K562 (cell line): Measurements from ENCODE around the gene YPEL4. TPM values are rescaled to one million over a fixed set of nuclear protein-coding genes. Genes with fewer than 3 reads are reported as not detected.
A peak's percentile ranks its signal among the peaks of the same experiment; 100 is the strongest.
"Not testable (repeated sequence)": the region's sequence is repeated elsewhere in the genome, so short reads cannot be mapped to it uniquely, and the experiment has no call there.

Source experiments
- ATAC-seq: fragments of 200-7000 bp; cut with Tn5 transposase; 3 replicates; pipeline ENCODE4 v1.9.1; 2020; ENCODE audit warnings: moderate library complexity
- BruUV-seq: library from RNA; stranded (reverse); fragments of 400-500 nt; replicated peaks from 2 replicates; lab custom pipeline; 2021; lab: Mats Ljungman, UMichigan
- CTCF ChIA-PET: fragments of 300-600 bp; formaldehyde crosslinking; extraction: SDS; loops from one replicate; lab custom pipeline; 2021; ENCODE audit warnings: low intra/inter-chr PET ratio; lab: Yijun Ruan, JAX
- POLR2A ChIA-PET: fragments of 300-600, 350-650 bp; sonication (Branson Sonifier 250); formaldehyde crosslinking; extraction: SDS; loops from one replicate; lab custom pipeline; 2021; ENCODE audit warnings: antibody characterized with exemption, inconsistent platforms; lab: Yijun Ruan, JAX
- DNase-seq, 4 experiments: peaks; one replicate each; pipeline versions ENCODE4 v3.0.0 to v3.0.0-alpha.2; 2011 to 2018; ENCODE audit warnings: low spot score in 3 of 4, mixed read lengths in 3 of 4; ENCODE audit errors: extremely low read depth in 1 of 4
- FAIRE-seq: peaks from 2 replicates; lab custom pipeline; 2011; peaks lifted over from hg19 to GRCh38; lab: Jason Lieb, UNC
- H2AFZ ChIP-seq: 2 replicates; pipeline ENCODE4 v1.6.0; 2011; ENCODE audit warnings: low read depth, low read length, control low read depth, inconsistent platforms
- H3K27ac ChIP-seq: fragments of 200-600 bp; 3 replicates; pipeline ENCODE4 v1.8.0; 2011; ENCODE audit warnings: low read depth, mild to moderate bottlenecking, control low read depth, inconsistent platforms, low read length, moderate library complexity, mixed read lengths; ENCODE audit errors: extremely low read depth
- H3K27me3 ChIP-seq, 2 experiments: fragments of 300-600 bp in 1 of 2; 2 replicates in 1 of 2; 3 replicates in 1 of 2; pipeline versions ENCODE4 v1.6.0 to v1.8.0; 2011; ENCODE audit warnings: inconsistent platforms in 2 of 2, low read length in 2 of 2, mild to moderate bottlenecking in 1 of 2, mixed read lengths in 1 of 2, moderate library complexity in 1 of 2; ENCODE audit not compliant: control insufficient read depth in 2 of 2, insufficient read depth in 2 of 2
- H3K36me3 ChIP-seq: fragments of 300-600 bp; 3 replicates; pipeline ENCODE4 v1.8.0; 2011; ENCODE audit warnings: mild to moderate bottlenecking, low read length, inconsistent platforms; ENCODE audit not compliant: control insufficient read depth, insufficient read depth
- H3K4me1 ChIP-seq, 2 experiments: fragments of 200-600 bp in 1 of 2; replicated peaks in 1 of 2; 2 replicates in 1 of 2; 3 replicates in 1 of 2; pipeline versions ENCODE4 v1.5.1 to v1.8.0; 2011; ENCODE audit warnings: inconsistent platforms in 2 of 2, low read length in 2 of 2, mild to moderate bottlenecking in 1 of 2, mixed read lengths in 1 of 2, moderate library complexity in 1 of 2; ENCODE audit not compliant: control insufficient read depth in 2 of 2, insufficient read depth in 2 of 2
- H3K4me2 ChIP-seq: 2 replicates; pipeline ENCODE4 v1.6.1; 2011; ENCODE audit warnings: low read length, control low read depth, inconsistent platforms, mixed read lengths; ENCODE audit not compliant: insufficient read depth
- H3K4me3 ChIP-seq: fragments of 200-600 bp; sonication (generic), shearing (Covaris generic); 2 replicates; pipeline ENCODE4 v1.5.1; 2016; ENCODE audit warnings: control low read depth, inconsistent platforms
- H3K79me2 ChIP-seq: fragments of 200-600 bp; 3 replicates; pipeline ENCODE4 v1.8.0; 2011; ENCODE audit warnings: low read length, inconsistent platforms; ENCODE audit not compliant: control insufficient read depth, insufficient read depth
- H3K9ac ChIP-seq, 2 experiments: 2 replicates each; pipeline versions ENCODE4 v1.6.0 to v1.6.1; 2011; ENCODE audit warnings: low read depth in 2 of 2, low read length in 2 of 2, control low read depth in 1 of 2, inconsistent platforms in 1 of 2, mild to moderate bottlenecking in 1 of 2, mixed read lengths in 1 of 2; ENCODE audit not compliant: insufficient read depth in 1 of 2
- H3K9me1 ChIP-seq: one replicate; pipeline ENCODE4 v1.6.0; 2011; ENCODE audit warnings: inconsistent platforms, mild to moderate bottlenecking, low read length, moderate library complexity; ENCODE audit not compliant: control insufficient read depth, insufficient read depth
- H3K9me3 ChIP-seq: replicated peaks from 2 replicates; pipeline ENCODE4 v1.5.1; 2011; ENCODE audit warnings: low read depth, low read length, inconsistent platforms; ENCODE audit not compliant: control insufficient read depth, insufficient read depth
- H4K20me1 ChIP-seq: replicated peaks from 2 replicates; pipeline ENCODE4 v1.6.1; 2011; ENCODE audit warnings: low read length, inconsistent platforms, mixed read lengths; ENCODE audit not compliant: control insufficient read depth, insufficient read depth
- WGBS: fragments of 100-300 bp; shearing (Covaris generic); methylation state at CpG from one replicate; pipeline ENCODE4 v1.1.6; 2016; ENCODE audit warnings: low coverage, mixed read lengths; ENCODE audit not compliant: insufficient coverage; ENCODE audit errors: missing lambda C conversion rate; 5-methylcytosine and 5-hydroxymethylcytosine counted together
- in situ Hi-C: fragments of 300-500 bp; cut with MboI; formaldehyde crosslinking; loops from 4 replicates; pipeline ENCODE4 v1.15.0; 2018; ENCODE audit warnings: inconsistent platforms, mixed read lengths
- intact Hi-C: fragments of 100-400 bp; cut with micrococcal nuclease; formaldehyde crosslinking; loops from 2 replicates; pipeline ENCODE4 v1.14.2; 2022
- polyA plus RNA-seq, 8 experiments: library from polyadenylated mRNA; depleted of rRNA in 4 of 8; stranded (reverse) in 5 of 8; unstranded in 3 of 8; fragments of >200 nt; fragmentation: Nextera tagmentation in 2 of 8; fragmentation: Illumina TruSeq in 1 of 8; extraction: Ambion mirVana in 2 of 8; extraction: Trizol in 1 of 8; gene quantifications; 2 replicates each; pipeline versions ENCODE4 v1.2.1 to v1.2.3, GENCODE V29; 2011 to 2014; ENCODE audit warnings: inconsistent platforms in 1 of 8, missing spikeins in 1 of 8
- total RNA-seq, 7 experiments: library from RNA; depleted of rRNA in 6 of 7; stranded (reverse); fragments of >200 nt in 6 of 7; fragmentation: Illumina TruSeq in 2 of 7; extraction: Trizol in 2 of 7; gene quantifications; 2 replicates each; pipeline versions ENCODE4 v1.2.1 to v1.2.3, GENCODE V29; 2011 to 2021; ENCODE audit warnings: low replicate concordance in 1 of 7
- TF ChIP-seq, protein P1 (sequence below): sonication (generic); formaldehyde crosslinking; IDR thresholded peaks from 2 replicates; pipeline ENCODE4 v1.8.1; 2023; ENCODE audit warnings: mild to moderate bottlenecking, missing genetic modification reagents
- TF ChIP-seq, protein P2 (sequence below): sonication (generic); formaldehyde crosslinking; IDR thresholded peaks from 2 replicates; pipeline ENCODE4 v1.9.0; 2022; ENCODE audit warnings: mild to moderate bottlenecking, missing genetic modification reagents

YPEL4 gene
- total and polyA plus RNA-seq, 9 of the 15 experiments (the other 6 are each of a cell fraction or from before 2014, with no cell fraction given), result 0.07 to 1.4 (median 0.40) TPM; not detected in 2

DNA sequence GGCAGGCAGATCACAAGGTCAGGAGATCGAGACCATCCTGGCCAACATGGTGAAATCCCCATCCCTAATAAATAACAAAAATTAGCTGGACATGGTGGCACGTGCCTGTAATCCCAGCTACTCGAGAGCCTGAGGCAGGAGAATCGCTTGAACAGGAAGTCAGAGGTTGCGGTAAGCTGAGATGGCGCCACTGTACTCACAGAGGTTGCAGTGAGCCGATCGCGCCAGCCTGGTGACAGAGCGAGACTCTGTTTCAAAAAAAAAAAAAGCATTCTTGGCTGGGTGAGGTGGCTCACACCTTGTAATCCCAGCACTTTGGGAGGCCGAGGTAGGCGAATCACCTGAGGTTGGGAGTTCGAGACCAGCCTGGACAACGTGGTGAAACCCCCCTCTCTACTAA is 2.5 kb upstream of the YPEL4 start:
- DNase-seq, H3K36me3 ChIP-seq, intact Hi-C loops, ATAC-seq, POLR2A ChIA-PET, CTCF ChIA-PET, H3K9me1 ChIP-seq, BruUV-seq, H3K4me2 ChIP-seq, H3K9ac ChIP-seq, H3K79me2 ChIP-seq, H3K9me3 ChIP-seq, FAIRE-seq, H3K27ac ChIP-seq, H3K27me3 ChIP-seq, H3K4me3 ChIP-seq, H4K20me1 ChIP-seq: not testable (repeated sequence)
- TF ChIP-seq, protein P1, sequence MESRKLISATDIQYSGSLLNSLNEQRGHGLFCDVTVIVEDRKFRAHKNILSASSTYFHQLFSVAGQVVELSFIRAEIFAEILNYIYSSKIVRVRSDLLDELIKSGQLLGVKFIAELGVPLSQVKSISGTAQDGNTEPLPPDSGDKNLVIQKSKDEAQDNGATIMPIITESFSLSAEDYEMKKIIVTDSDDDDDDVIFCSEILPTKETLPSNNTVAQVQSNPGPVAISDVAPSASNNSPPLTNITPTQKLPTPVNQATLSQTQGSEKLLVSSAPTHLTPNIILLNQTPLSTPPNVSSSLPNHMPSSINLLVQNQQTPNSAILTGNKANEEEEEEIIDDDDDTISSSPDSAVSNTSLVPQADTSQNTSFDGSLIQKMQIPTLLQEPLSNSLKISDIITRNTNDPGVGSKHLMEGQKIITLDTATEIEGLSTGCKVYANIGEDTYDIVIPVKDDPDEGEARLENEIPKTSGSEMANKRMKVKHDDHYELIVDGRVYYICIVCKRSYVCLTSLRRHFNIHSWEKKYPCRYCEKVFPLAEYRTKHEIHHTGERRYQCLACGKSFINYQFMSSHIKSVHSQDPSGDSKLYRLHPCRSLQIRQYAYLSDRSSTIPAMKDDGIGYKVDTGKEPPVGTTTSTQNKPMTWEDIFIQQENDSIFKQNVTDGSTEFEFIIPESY (CRISPR knock-in tag), result peak; percentile 97
- TF ChIP-seq, protein P2, sequence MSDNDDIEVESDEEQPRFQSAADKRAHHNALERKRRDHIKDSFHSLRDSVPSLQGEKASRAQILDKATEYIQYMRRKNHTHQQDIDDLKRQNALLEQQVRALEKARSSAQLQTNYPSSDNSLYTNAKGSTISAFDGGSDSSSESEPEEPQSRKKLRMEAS (CRISPR knock-in tag), result 0 out of 2 replicates have a peak, but pooled peaks have one; percentile 22
- Histone ChIP-seq H2AFZ (peak overlapping the region; percentile 9; the same call in 1 of the 2 replicates), H3K4me1 (peaks cover 33 to 36% of the 10 kb centered on the region in 2 experiments)
- 74% methylated on average over 11 of the region's 14 CpGs for WGBS
- in situ Hi-C loops, result loop anchor here (25.0 kb wide), 1 partner anchor 860 kb away; the partner anchor contains the start of gene OR5B21
